ENCODE measurements around the gene LRRC49.

The LRRC49 gene

DNA sequence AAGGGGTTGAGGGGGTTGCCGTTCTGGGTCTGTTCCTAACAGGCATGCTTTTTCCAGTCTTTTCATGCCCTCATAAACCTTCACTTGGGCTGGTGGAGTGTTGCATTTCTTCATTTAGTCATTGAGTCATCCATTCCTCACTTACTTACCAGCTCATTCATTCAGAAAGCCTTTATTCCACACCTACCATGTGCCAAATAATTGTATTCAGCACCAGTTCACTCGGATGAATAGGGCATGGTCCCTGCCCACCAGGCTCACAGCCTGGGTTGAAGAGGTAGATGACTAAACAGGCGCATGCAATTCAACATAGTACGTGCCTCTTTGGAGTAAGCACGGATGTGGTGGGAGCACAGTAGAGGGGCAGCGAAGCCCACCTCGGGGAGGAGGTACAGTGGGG is 187.5 kb downstream of the LRRC49 start:
- TF ChIP-seq, protein P1, sequence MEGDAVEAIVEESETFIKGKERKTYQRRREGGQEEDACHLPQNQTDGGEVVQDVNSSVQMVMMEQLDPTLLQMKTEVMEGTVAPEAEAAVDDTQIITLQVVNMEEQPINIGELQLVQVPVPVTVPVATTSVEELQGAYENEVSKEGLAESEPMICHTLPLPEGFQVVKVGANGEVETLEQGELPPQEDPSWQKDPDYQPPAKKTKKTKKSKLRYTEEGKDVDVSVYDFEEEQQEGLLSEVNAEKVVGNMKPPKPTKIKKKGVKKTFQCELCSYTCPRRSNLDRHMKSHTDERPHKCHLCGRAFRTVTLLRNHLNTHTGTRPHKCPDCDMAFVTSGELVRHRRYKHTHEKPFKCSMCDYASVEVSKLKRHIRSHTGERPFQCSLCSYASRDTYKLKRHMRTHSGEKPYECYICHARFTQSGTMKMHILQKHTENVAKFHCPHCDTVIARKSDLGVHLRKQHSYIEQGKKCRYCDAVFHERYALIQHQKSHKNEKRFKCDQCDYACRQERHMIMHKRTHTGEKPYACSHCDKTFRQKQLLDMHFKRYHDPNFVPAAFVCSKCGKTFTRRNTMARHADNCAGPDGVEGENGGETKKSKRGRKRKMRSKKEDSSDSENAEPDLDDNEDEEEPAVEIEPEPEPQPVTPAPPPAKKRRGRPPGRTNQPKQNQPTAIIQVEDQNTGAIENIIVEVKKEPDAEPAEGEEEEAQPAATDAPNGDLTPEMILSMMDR (IDR thresholded peaks at IDR 0.05; ENCODE audit: extremely low read depth, missing control alignments): no peak
- no peak for DNase-seq (ENCODE audit: low spot score)

DNA sequence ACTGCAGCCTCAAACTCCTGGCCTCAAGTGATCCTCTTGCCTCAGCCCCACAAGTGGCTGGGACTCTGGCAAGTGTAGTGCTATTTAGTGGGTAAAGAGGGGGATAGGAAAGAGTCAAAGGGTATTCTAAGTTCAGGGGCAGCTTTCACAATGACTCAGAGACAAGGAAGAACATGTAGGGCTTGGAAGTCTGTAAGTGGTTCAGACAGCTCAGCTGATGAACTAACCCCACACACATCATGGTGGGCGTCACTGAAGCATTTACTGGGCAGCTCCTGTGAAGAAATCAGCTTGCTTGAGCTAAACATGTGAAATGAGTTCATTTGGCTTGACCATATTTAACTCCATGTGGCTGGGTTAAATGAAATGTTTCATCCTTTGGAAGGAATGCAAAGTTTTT is 188.1 kb downstream of the LRRC49 start:
- no peak for DNase-seq (ENCODE audit: low spot score)
- TF ChIP-seq, protein P1 (IDR thresholded peaks at IDR 0.05; ENCODE audit: extremely low read depth, missing control alignments): no peak

DNA sequence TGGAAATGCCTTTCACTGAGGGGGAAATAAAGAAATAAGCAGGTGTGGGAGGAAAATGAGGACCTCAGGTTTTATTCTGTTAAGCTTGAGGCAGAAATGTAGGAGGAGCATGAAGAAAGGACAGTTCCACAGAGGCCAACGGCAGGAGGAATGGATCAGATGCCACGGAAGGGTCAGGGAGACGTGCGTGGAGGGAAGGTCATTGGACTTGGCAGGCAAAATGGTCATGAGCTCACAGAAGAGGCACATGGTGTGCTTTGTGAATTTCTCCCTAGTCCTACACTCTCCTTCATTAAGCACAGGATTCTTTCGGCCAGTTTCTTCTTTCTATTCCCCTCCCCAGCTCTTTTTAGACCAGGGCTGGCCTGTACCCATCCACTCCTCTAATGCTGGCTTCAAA is 190.2 kb downstream of the LRRC49 start:
- DNase-seq (ENCODE audit: low spot score): no peak
- TF ChIP-seq, protein P1 (IDR thresholded peaks at IDR 0.05; ENCODE audit: extremely low read depth, missing control alignments): no peak

DNA sequence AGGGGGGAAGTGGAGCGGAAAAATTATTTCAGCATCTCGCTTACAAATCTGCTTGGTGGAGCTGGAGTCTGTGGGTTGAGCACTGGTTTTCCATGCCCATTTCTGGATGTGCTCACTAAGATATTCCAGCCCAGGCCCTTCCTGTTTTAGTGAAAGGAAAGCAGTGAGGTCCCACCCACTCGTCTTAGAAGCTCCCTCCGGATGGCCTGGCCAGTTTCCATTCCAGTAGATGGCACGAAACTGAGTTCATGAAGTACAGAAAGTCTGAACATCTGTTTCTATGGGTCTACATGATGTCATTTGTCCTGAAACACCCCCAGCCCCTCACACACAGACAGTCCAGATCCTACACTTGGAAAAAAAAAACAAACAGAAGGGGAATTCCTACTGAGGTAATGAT is 190.7 kb downstream of the LRRC49 start:
- DNase-seq (ENCODE audit: low spot score): no peak
- TF ChIP-seq, protein P1 (IDR thresholded peaks at IDR 0.05; ENCODE audit: extremely low read depth, missing control alignments): no peak

DNA sequence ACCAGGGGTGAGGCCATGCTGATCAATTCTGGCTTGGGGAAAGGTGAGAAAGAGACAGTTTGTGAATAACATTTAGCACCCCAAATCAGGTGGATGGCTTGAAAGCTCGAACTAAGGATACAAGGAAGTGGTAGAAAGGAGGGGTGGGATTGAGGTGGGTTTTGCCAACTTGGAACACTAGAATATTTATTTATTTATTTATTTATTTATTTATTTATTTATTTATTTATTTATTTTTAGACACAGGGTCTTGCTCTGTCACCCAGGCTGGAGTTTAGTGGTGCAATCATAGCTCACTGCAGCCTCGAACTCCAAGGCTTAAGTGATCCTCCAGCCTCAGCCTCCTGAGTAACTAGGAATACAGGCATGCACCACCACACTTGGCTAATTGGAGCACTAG is 191.6 kb downstream of the LRRC49 start:
- no peak for DNase-seq (ENCODE audit: low spot score)
- TF ChIP-seq, protein P1 (IDR thresholded peaks at IDR 0.05; ENCODE audit: extremely low read depth, missing control alignments): no peak

DNA sequence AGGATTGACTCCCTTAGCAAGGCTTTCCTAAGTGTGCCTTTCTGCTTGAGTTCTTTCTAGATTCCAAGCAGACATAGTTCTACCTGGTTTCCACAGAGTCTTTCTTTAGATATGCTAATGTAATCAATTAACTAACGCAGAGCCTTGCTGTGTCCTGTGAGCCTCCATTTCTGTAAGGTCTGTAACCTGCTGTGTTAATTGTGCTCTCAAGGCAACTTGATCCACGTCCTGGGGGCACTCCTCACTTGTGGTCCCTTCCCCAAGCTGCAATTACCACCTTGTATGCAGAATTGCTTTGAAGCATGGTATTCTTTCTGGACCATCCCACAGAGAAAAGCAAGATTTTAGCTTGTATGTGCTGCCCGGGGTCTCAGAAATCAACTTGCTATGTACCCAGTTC is 193.2 kb downstream of the LRRC49 start:
- no peak for DNase-seq (ENCODE audit: low spot score)
- TF ChIP-seq, protein P1 (IDR thresholded peaks at IDR 0.05; ENCODE audit: extremely low read depth, missing control alignments): no peak

DNA sequence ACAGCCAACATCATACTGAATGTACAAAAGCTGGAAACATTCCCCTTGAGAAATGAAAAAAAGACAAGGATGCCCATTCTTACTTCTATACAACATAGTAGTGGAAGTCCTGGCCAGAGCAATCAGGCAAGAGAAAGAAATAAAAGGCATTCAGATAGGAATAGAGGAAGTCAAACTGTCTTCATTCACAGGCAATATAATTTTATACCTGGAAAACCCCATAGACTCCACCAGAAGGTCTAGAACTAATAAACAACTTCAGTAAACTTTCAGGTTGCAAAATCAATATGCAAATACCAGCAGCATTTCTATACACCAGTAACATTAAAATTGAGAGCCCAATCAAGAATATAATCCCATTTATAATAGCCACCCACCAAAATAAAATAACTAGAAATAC is 195.5 kb downstream of the LRRC49 start:
- TF ChIP-seq, protein P1 (IDR thresholded peaks at IDR 0.05; ENCODE audit: extremely low read depth, missing control alignments): no peak
- no peak for DNase-seq (ENCODE audit: low spot score)

Data from GM20000 (cell line).